Endothelial cell of umbilical vein (primary cell): ENCODE data around the gene PXN. TPM values are rescaled to one million over a fixed set of nuclear protein-coding genes. Genes with fewer than 3 reads are reported as not detected.

ENCODE experiments used
- BruUV-seq: library from RNA; stranded (reverse); fragments of 400-500 nt; replicated peaks from 2 replicates; lab custom pipeline; 2021; lab: Mats Ljungman, UMichigan
- CTCF ChIA-PET: fragments of 300-600, 350-600 bp; sonication (Branson Sonifier 250); formaldehyde crosslinking; loops from one replicate; lab custom pipeline; 2021; ENCODE audit warnings: antibody characterized with exemption, inconsistent platforms; lab: Charles Lee
- POLR2A ChIA-PET: fragments of 300-600, 350-600 bp; sonication (Branson Sonifier 250); formaldehyde crosslinking; loops from one replicate; lab custom pipeline; 2021; ENCODE audit warnings: antibody characterized with exemption, inconsistent platforms; lab: Charles Lee
- DNase-seq: peaks from one replicate; pipeline ENCODE4 v3.0.0-alpha.2; 2011; ENCODE audit warnings: low read depth, low spot score
- FAIRE-seq: peaks from 2 replicates; lab custom pipeline; 2011; peaks lifted over from hg19 to GRCh38; lab: Jason Lieb, UNC
- H2AFZ ChIP-seq: 2 replicates; pipeline ENCODE4 v1.6.0; 2012; ENCODE audit warnings: low read depth, low read length, control low read depth, inconsistent platforms
- H3K27ac ChIP-seq: 2 replicates; pipeline ENCODE4 v1.5.1; 2011; ENCODE audit warnings: low read depth, mild to moderate bottlenecking, control low read depth, low read length, moderate library complexity; ENCODE audit not compliant: insufficient read depth
- H3K27me3 ChIP-seq, 2 experiments: 2 replicates each; pipeline versions ENCODE4 v1.6.0 to v1.6.1; 2011; ENCODE audit warnings: low read length in 2 of 2, mixed read lengths in 1 of 2; ENCODE audit not compliant: control insufficient read depth in 2 of 2, insufficient read depth in 2 of 2
- H3K36me3 ChIP-seq, 2 experiments: 2 replicates in 1 of 2; 3 replicates in 1 of 2; pipeline ENCODE4 v1.5.1; 2011; ENCODE audit warnings: low read length in 2 of 2, mild to moderate bottlenecking in 1 of 2, moderate library complexity in 1 of 2; ENCODE audit not compliant: control insufficient read depth in 2 of 2, insufficient read depth in 2 of 2; ENCODE audit errors: extremely low read depth in 1 of 2
- H3K4me1 ChIP-seq: 3 replicates; pipeline ENCODE4 v1.5.1; 2011; ENCODE audit warnings: mild to moderate bottlenecking, low read length; ENCODE audit not compliant: control insufficient read depth, insufficient read depth; ENCODE audit errors: extremely low read depth
- H3K4me2 ChIP-seq: 2 replicates; pipeline ENCODE4 v1.6.1; 2011; ENCODE audit warnings: low read length, control low read depth, mixed read lengths; ENCODE audit not compliant: insufficient read depth
- H3K4me3 ChIP-seq, 3 experiments: fragments of 200-600 bp in 1 of 3; sonication (generic), shearing (Covaris generic) in 1 of 3; replicated peaks in 1 of 3; 2 replicates each; pipeline ENCODE4 v1.5.1; 2011 to 2016; ENCODE audit warnings: control low read depth in 3 of 3, low read length in 3 of 3, mild to moderate bottlenecking in 2 of 3, inconsistent platforms in 1 of 3, low read depth in 1 of 3, moderate library complexity in 1 of 3; ENCODE audit not compliant: insufficient read depth in 1 of 3
- H3K79me2 ChIP-seq: 2 replicates; pipeline ENCODE4 v1.6.0; 2012; ENCODE audit warnings: low read length, inconsistent platforms; ENCODE audit not compliant: control insufficient read depth, insufficient read depth
- H3K9ac ChIP-seq: replicated peaks from 2 replicates; pipeline ENCODE3; 2011; ENCODE audit warnings: low read length, control low read depth; ENCODE audit not compliant: insufficient read depth; ENCODE audit errors: extremely low read depth
- H3K9me1 ChIP-seq: replicated peaks from 3 replicates; pipeline ENCODE4 v1.6.0; 2011; ENCODE audit warnings: mild to moderate bottlenecking, low read length; ENCODE audit not compliant: control insufficient read depth, insufficient read depth; ENCODE audit errors: extremely low read depth
- H3K9me3 ChIP-seq: replicated peaks from 2 replicates; pipeline ENCODE4 v1.5.1; 2012; ENCODE audit warnings: low read length, inconsistent platforms; ENCODE audit not compliant: control insufficient read depth, insufficient read depth
- H4K20me1 ChIP-seq: replicated peaks from 2 replicates; pipeline ENCODE3; 2011; ENCODE audit warnings: mild to moderate bottlenecking, low read length; ENCODE audit not compliant: control insufficient read depth, insufficient read depth; ENCODE audit errors: extremely low read depth
- CTCF ChIP-seq, 2 donors: IDR thresholded peaks; 1 replicate in 1 of 2; 2 replicates in 1 of 2; pipeline ENCODE4 v1.5.1; 2011; ENCODE audit warnings: low read length in 2 of 2, mild to moderate bottlenecking in 2 of 2, moderate library complexity in 2 of 2, control low read depth in 1 of 2, inconsistent platforms in 1 of 2, low read depth in 1 of 2; ENCODE audit not compliant: insufficient read depth in 1 of 2; ENCODE audit errors: extremely low read depth in 1 of 2
- EZH2 ChIP-seq: IDR thresholded peaks from 2 replicates; pipeline ENCODE4 v1.6.1; 2012; ENCODE audit warnings: borderline replicate concordance, low read depth, mild to moderate bottlenecking, moderate library complexity, low read length, inconsistent platforms; ENCODE audit not compliant: severe bottlenecking
- FOS ChIP-seq: IDR thresholded peaks from 2 replicates; pipeline ENCODE4 v1.6.1; 2011; ENCODE audit warnings: mild to moderate bottlenecking, low read length, moderate library complexity, borderline replicate concordance; ENCODE audit not compliant: insufficient read depth
- GATA2 ChIP-seq: IDR thresholded peaks from 2 replicates; pipeline ENCODE4 v1.7.0; 2011; ENCODE audit warnings: low read depth, mild to moderate bottlenecking, moderate library complexity, mixed read lengths, low read length; ENCODE audit not compliant: insufficient read length, insufficient read depth
- JUN ChIP-seq: IDR thresholded peaks from 2 replicates; pipeline ENCODE4 v1.6.1; 2011; ENCODE audit warnings: borderline replicate concordance, low read depth; ENCODE audit not compliant: insufficient read length, insufficient read depth
- MAX ChIP-seq: IDR thresholded peaks from 2 replicates; pipeline ENCODE4 v1.6.1; 2011; ENCODE audit not compliant: insufficient read depth, insufficient read length
- MYC ChIP-seq: IDR thresholded peaks from one replicate; pipeline ENCODE4 v1.6.1; 2011; ENCODE audit warnings: mild to moderate bottlenecking, low read depth, low read length
- POLR2A ChIP-seq: IDR thresholded peaks from 2 replicates; pipeline ENCODE4 v1.6.1; 2012; ENCODE audit warnings: low read depth, mild to moderate bottlenecking, control low read depth, low read length
- POLR2AphosphoS5 ChIP-seq: IDR thresholded peaks from 2 replicates; pipeline ENCODE4 v1.6.1; 2012; ENCODE audit warnings: low read depth, mild to moderate bottlenecking, control low read depth, low read length, moderate library complexity; ENCODE audit not compliant: insufficient read depth
- dilution Hi-C: fragments of 300-500 bp; cut with MboI; formaldehyde crosslinking; loops from one replicate; pipeline ENCODE4 v1.15.0; 2019; ENCODE audit warnings: low sequenced_read_pairs; ENCODE audit not compliant: extremely low pct_ligation_motif_present
- intact Hi-C: fragments of 100-400 bp; cut with micrococcal nuclease; formaldehyde crosslinking; loops from one replicate; pipeline ENCODE4 v1.10.0; 2022
- polyA plus RNA-seq, 4 experiments: library from polyadenylated mRNA; depleted of rRNA in 3 of 4; stranded (reverse) in 3 of 4; unstranded in 1 of 4; fragments of >200 nt; gene quantifications; 2 replicates each; pipeline versions ENCODE4 v1.2.1 to v1.2.3, GENCODE V29; 2011 to 2012; ENCODE audit warnings: missing spikeins in 1 of 4
- total RNA-seq: library from RNA; stranded (reverse); gene quantifications from 2 replicates; pipeline ENCODE4 v1.2.3, GENCODE V29; 2021

PXN gene
- total and polyA plus RNA-seq, 2 donors (not counting 3 experiments of a cell fraction or from before 2014, with no cell fraction given): 132 to 258 TPM

GRCh38 chr12:120194534-120195395 lies 70.8 kb downstream of the PXN start, which contains the start of gene GCN1:
TSS of gene GCN1 (minus strand) at chr12:120194715. CDS start at chr12:120194697, 18 bp downstream.
- Histone ChIP-seq H4K20me1 (peaks cover 6% of the 10 kb centered on the region), H3K9ac (peak within 1 kb of the TSS; percentile 62), H3K27me3 (no peaks in the 10 kb centered on the region), H3K9me3 (no peaks in the 10 kb centered on the region), H3K36me3 (peaks cover 19 to 24% of the 10 kb centered on the region in 2 experiments), H3K4me1 (peaks cover 48% of the 10 kb centered on the region), H3K4me2 (peak within 1 kb of the TSS; percentile 80), H2AFZ (peak within 1 kb of the TSS; percentile 40), H3K9me1 (no peaks in the 10 kb centered on the region), H3K4me3 (peak within 1 kb of the TSS; percentile 22 to 76 (median 67)), H3K79me2 (peaks cover 67% of the 10 kb centered on the region), H3K27ac (peak within 1 kb of the TSS; percentile 74)
- FAIRE-seq: peak; percentile 90
- dilution Hi-C loops (no loop called here), intact Hi-C loops (no loop called here)
- CTCF ChIA-PET: interaction anchor here (2.3 kb wide), 1 partner anchor 34 kb away, joined by 7 read pairs; no protein-coding TSS in a partner anchor
- peak; percentile 85 for DNase-seq
- TF ChIP-seq FOS (peak; percentile 66), POLR2AphosphoS5 (peak; percentile 80), POLR2A (peak; percentile 59), EZH2 (no peak), JUN (peak; percentile 15), MAX (peak; percentile 37), CTCF (IDR thresholded peaks at IDR 0.05; ENCODE audit: extremely low read depth in 1 of 2, insufficient read depth in 1 of 2, low read depth in 1 of 2, low read length in 2 of 2) (no peak), GATA2 (no peak), MYC (peak; percentile 94)
- POLR2A ChIA-PET: interaction anchor here (4.3 kb wide), 1 partner anchor 97 kb away, joined by 18 read pairs; the partner anchor contains the start of gene RNU4-2
- BruUV-seq: TSS peak; percentile 89
